Mesendoderm (in vitro differentiated cells): Measurements from ENCODE around the gene RHOU.
A peak's percentile ranks its signal among the peaks of the same experiment; 100 is the strongest.

Experiments used
- DNase-seq: peaks from one replicate; pipeline ENCODE4 v3.0.0; 2013
- H2AK5ac ChIP-seq: 2 replicates; pipeline ENCODE4 v1.6.1; 2013; ENCODE audit warnings: low read length, inconsistent platforms
- H2BK120ac ChIP-seq: 2 replicates; pipeline ENCODE4 v1.6.1; 2013; ENCODE audit warnings: low read depth, mild to moderate bottlenecking, low read length, moderate library complexity, mixed read lengths
- H2BK15ac ChIP-seq: replicated peaks from 2 replicates; pipeline ENCODE4 v1.6.1; 2013; ENCODE audit warnings: low read depth, mild to moderate bottlenecking, moderate library complexity
- H2BK5ac ChIP-seq: 2 replicates; pipeline ENCODE4 v1.6.1; 2013; ENCODE audit warnings: low read length, inconsistent platforms
- H3K18ac ChIP-seq: 2 replicates; pipeline ENCODE4 v1.6.1; 2013; ENCODE audit warnings: mild to moderate bottlenecking, low read length, mixed read lengths
- H3K23ac ChIP-seq: one replicate; pipeline ENCODE4 v1.6.1; 2013; ENCODE audit warnings: low read length
- H3K27ac ChIP-seq: 2 replicates; pipeline ENCODE4 v1.5.1; 2013; ENCODE audit warnings: low read depth, mild to moderate bottlenecking, inconsistent platforms, low read length, moderate library complexity
- H3K27me3 ChIP-seq: 2 replicates; pipeline ENCODE4 v1.6.1; 2013; ENCODE audit warnings: low read length, control low read depth, mild to moderate bottlenecking, inconsistent platforms; ENCODE audit not compliant: insufficient read depth, poor library complexity
- H3K36me3 ChIP-seq: 2 replicates; pipeline ENCODE4 v1.6.1; 2013; ENCODE audit warnings: low read length, inconsistent platforms; ENCODE audit not compliant: control insufficient read depth, insufficient read depth
- H3K4ac ChIP-seq: one replicate; pipeline ENCODE4 v1.6.1; 2013; ENCODE audit warnings: low read depth, mild to moderate bottlenecking, low read length, moderate library complexity
- H3K4me1 ChIP-seq: 2 replicates; pipeline ENCODE4 v1.6.1; 2013; ENCODE audit warnings: low read depth, low read length, inconsistent platforms; ENCODE audit not compliant: control insufficient read depth
- H3K4me2 ChIP-seq: 2 replicates; pipeline ENCODE4 v1.6.1; 2013; ENCODE audit warnings: low read length
- H3K4me3 ChIP-seq: 2 replicates; pipeline ENCODE4 v1.5.1; 2013; ENCODE audit warnings: mild to moderate bottlenecking, low read length
- H3K56ac ChIP-seq: one replicate; pipeline ENCODE4 v1.6.1; 2013; ENCODE audit warnings: low read length
- H3K79me1 ChIP-seq: 2 replicates; pipeline ENCODE4 v1.6.1; 2013; ENCODE audit warnings: low read length, inconsistent platforms
- H3K79me2 ChIP-seq: 2 replicates; pipeline ENCODE4 v1.6.1; 2013; ENCODE audit warnings: mild to moderate bottlenecking, low read length; ENCODE audit not compliant: control insufficient read depth, insufficient read depth
- H3K9ac ChIP-seq: 2 replicates; pipeline ENCODE4 v1.6.1; 2013; ENCODE audit warnings: low read length, inconsistent platforms
- H4K5ac ChIP-seq: one replicate; pipeline ENCODE4 v1.6.1; 2013; ENCODE audit warnings: low read length
- H4K8ac ChIP-seq: one replicate; pipeline ENCODE4 v1.6.1; 2013; ENCODE audit warnings: low read depth, mild to moderate bottlenecking, control low read depth, low read length, moderate library complexity
- WGBS: extraction: QIAGEN DNeasy Blood & Tissue Kit; methylation state at CpG from one replicate; pipeline ENCODE4 v1.1.7; 2013; ENCODE audit warnings: low lambda C conversion rate, missing lambda C conversion rate; ENCODE audit not compliant: insufficient coverage; ENCODE audit errors: extremely low coverage; 5-methylcytosine and 5-hydroxymethylcytosine counted together

Gene RHOU

DNA sequence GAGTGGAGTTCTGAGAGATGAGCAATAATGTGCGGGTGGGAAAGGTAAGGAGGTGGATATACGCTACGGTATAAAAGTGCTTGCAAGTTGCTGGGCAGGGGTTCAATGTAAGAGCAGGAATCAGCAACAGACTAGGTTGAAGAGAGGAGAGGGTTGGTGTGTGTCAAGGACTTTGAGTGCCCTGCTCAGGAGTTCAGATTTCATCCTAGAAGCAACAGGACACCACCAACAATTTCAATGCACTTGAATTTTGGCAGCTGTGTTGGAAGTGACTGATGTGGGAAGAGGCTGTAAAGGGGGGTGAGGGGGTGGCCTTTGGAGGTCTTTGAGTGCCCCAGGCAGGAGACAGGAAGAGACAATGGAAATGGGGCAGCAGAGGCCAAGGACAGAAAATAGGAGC, 57.3 kb downstream of the RHOU start:
- no CpG with 5 or more reads among the region's 3 CpGs for WGBS
- Histone ChIP-seq H3K27me3 (no peaks in the 10 kb centered on the region), H3K4me2 (no peak overlapping the region), H3K27ac (no peak overlapping the region), H3K4me1 (peaks cover 6% of the 10 kb centered on the region), H3K9ac (no peak overlapping the region), H2BK5ac (no peak overlapping the region), H2AK5ac (no peak overlapping the region), H2BK15ac (no peak overlapping the region), H3K18ac (no peak overlapping the region), H3K36me3 (no peaks in the 10 kb centered on the region), H3K4ac (no peak overlapping the region), H3K56ac (no peak overlapping the region), H3K4me3 (no peak overlapping the region), H2BK120ac (no peak overlapping the region), H3K79me2 (no peaks in the 10 kb centered on the region), H4K8ac (no peak overlapping the region), H3K79me1 (no peaks in the 10 kb centered on the region), H4K5ac (no peak overlapping the region), H3K23ac (no peak overlapping the region)
- no peak for DNase-seq

DNA sequence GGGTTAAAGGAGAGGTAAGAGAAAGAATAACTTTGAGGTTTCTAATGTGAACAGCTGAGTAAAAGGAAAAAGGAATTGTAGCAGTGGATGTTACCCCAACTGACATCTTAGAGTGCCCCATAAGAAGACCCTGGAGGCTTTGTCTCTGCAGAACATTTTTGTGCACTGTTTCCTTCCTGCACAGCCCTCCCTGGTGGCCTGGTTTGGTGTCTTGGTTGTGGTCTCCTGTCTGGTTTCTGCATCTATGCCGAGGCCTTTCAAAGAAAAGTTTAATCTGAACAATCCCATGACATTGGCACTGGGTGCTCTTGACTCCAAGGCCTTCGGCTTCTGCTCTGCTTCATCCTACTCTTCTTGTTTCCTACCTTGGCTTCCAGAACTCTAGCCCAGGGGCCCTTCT, 57.8 kb downstream of the RHOU start:
- H3K18ac ChIP-seq, result no peak overlapping the region
- no peak for DNase-seq
- no peak overlapping the region for H2AK5ac ChIP-seq
- H4K5ac ChIP-seq, result no peak overlapping the region
- H3K79me1 ChIP-seq, result no peaks in the 10 kb centered on the region
- no CpG with 5 or more reads among the region's 2 CpGs for WGBS
- H3K27me3 ChIP-seq, result no peaks in the 10 kb centered on the region
- no peak overlapping the region for H2BK15ac ChIP-seq
- H3K36me3 ChIP-seq, result no peaks in the 10 kb centered on the region
- H3K4me2 ChIP-seq, result no peak overlapping the region
- no peak overlapping the region for H4K8ac ChIP-seq
- H3K56ac ChIP-seq, result no peak overlapping the region
- H3K9ac ChIP-seq, result no peak overlapping the region
- no peaks in the 10 kb centered on the region for H3K79me2 ChIP-seq
- H3K4me1 ChIP-seq, result peaks cover 6% of the 10 kb centered on the region
- H2BK120ac ChIP-seq, result no peak overlapping the region
- no peak overlapping the region for H3K4me3 ChIP-seq
- peak overlapping the region; percentile 30 for H3K23ac ChIP-seq
- H3K27ac ChIP-seq, result no peak overlapping the region
- H2BK5ac ChIP-seq, result no peak overlapping the region
- H3K4ac ChIP-seq, result no peak overlapping the region

DNA sequence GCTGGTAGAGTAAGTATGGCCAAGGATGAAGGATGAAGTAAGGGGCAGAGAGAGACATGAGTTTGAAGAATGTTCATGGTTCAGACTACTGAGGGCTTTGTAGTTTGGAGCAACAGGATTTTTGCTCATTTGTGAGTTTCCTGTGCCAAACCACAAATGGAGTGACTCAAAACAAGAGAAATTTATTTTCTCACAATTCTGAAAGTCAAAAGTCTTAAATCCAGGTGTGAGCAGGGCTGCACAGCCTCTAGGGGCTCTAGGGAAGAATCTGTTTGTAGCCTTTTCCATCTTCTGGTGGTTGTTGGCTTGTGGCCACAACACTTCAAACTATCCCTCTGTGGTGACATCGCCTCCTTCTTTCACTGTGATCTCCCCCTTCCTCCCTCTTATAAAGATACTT, 58.9 kb downstream of the RHOU start:
- H4K5ac ChIP-seq, result no peak overlapping the region
- H3K4ac ChIP-seq, result no peak overlapping the region
- no peak overlapping the region for H2BK15ac ChIP-seq
- no peak overlapping the region for H3K9ac ChIP-seq
- no peaks in the 10 kb centered on the region for H3K79me2 ChIP-seq
- H3K79me1 ChIP-seq, result no peaks in the 10 kb centered on the region
- no peak overlapping the region for H3K4me2 ChIP-seq
- H3K27ac ChIP-seq, result no peak overlapping the region
- H4K8ac ChIP-seq, result no peak overlapping the region
- DNase-seq, result no peak
- H3K4me1 ChIP-seq, result peaks cover 6% of the 10 kb centered on the region
- H3K27me3 ChIP-seq, result no peaks in the 10 kb centered on the region
- H3K56ac ChIP-seq, result no peak overlapping the region
- no CpG with 5 or more reads among the region's 1 CpG for WGBS
- no peak overlapping the region for H3K23ac ChIP-seq
- H3K36me3 ChIP-seq, result no peaks in the 10 kb centered on the region
- H2AK5ac ChIP-seq, result no peak overlapping the region
- no peak overlapping the region for H3K4me3 ChIP-seq
- H2BK5ac ChIP-seq, result no peak overlapping the region
- no peak overlapping the region for H3K18ac ChIP-seq
- H2BK120ac ChIP-seq, result no peak overlapping the region

DNA sequence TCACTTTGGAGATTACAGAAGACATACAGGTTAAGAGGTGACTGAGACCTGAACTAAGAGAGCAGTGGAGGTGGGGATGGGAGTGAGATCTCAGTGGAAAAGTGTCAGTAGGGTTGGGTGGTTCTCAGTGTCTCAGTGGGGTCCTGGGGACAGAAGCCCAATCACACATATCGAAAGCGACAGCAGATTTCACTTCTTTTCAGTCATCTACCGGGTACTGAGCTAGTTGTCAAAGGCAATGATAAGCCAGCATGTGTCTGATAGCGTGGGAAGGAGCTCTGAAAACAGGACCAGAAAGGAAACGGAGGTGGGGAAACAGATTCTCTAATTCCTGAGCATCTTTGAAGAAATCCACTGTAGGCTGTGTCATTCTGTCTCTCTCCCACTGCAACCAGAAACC, 59.5 kb downstream of the RHOU start:
- Histone ChIP-seq H3K9ac (no peak overlapping the region), H3K36me3 (no peaks in the 10 kb centered on the region), H3K4me1 (peaks cover 6% of the 10 kb centered on the region), H3K56ac (no peak overlapping the region), H2BK15ac (no peak overlapping the region), H4K5ac (no peak overlapping the region), H3K27ac (no peak overlapping the region), H3K4me3 (no peak overlapping the region), H2AK5ac (no peak overlapping the region), H3K27me3 (no peaks in the 10 kb centered on the region), H3K4ac (no peak overlapping the region), H2BK5ac (no peak overlapping the region), H3K4me2 (no peak overlapping the region), H3K18ac (no peak overlapping the region), H3K23ac (no peak overlapping the region), H3K79me1 (no peaks in the 10 kb centered on the region), H3K79me2 (no peaks in the 10 kb centered on the region), H2BK120ac (no peak overlapping the region), H4K8ac (no peak overlapping the region)
- WGBS, result no CpG with 5 or more reads among the region's 5 CpGs
- DNase-seq, result no peak

DNA sequence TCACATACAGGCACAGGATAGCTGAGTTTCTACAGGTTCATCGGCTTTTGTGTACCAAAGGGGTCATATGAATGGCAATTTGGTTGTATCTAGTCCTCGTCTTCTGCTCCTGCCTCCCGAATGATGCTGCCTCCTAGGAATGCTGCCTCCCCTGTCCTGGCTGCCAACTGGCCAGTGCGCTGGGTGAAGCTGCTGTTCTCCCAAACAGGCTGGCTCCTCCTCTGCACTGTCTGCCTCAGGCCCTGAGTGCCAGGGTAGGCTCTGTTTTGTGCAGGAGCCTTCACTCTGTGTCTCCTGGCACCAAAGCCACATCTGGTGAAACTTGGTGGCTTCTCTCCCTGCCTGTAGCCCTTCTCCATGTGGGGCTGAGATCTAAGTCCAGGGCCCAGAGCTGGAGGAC, 60.3 kb downstream of the RHOU start:
- H3K79me2 ChIP-seq, result no peaks in the 10 kb centered on the region
- no peak overlapping the region for H4K8ac ChIP-seq
- no peak overlapping the region for H3K4ac ChIP-seq
- no peak overlapping the region for H3K18ac ChIP-seq
- H2BK15ac ChIP-seq, result no peak overlapping the region
- H2BK5ac ChIP-seq, result no peak overlapping the region
- no peak overlapping the region for H3K4me2 ChIP-seq
- H3K27me3 ChIP-seq, result no peaks in the 10 kb centered on the region
- no peak overlapping the region for H3K9ac ChIP-seq
- no peak overlapping the region for H3K23ac ChIP-seq
- H3K4me3 ChIP-seq, result no peak overlapping the region
- DNase-seq, result no peak
- H4K5ac ChIP-seq, result no peak overlapping the region
- no peaks in the 10 kb centered on the region for H3K36me3 ChIP-seq
- peaks cover 6% of the 10 kb centered on the region for H3K4me1 ChIP-seq
- H3K27ac ChIP-seq, result no peak overlapping the region
- no CpG with 5 or more reads among the region's 4 CpGs for WGBS
- no peaks in the 10 kb centered on the region for H3K79me1 ChIP-seq
- H3K56ac ChIP-seq, result no peak overlapping the region
- H2AK5ac ChIP-seq, result no peak overlapping the region
- H2BK120ac ChIP-seq, result no peak overlapping the region
